Erythroblast (primary cell): ENCODE results near the gene SPATA6.
"Not testable (repeated sequence)": the region's sequence is repeated elsewhere in the genome, so short reads cannot be mapped to it uniquely, and the experiment has no call there.

Experiments used
- DNase-seq, 2 experiments: peaks; one replicate each; lab custom pipeline; 2025; lab: John Stamatoyannopoulos, UW
- GATA1 ChIP-seq: IDR thresholded peaks from 2 replicates; pipeline ENCODE4 v1.6.1; 2011; ENCODE audit warnings: low read depth, mild to moderate bottlenecking, control low read depth, low read length, moderate library complexity
- POLR2A ChIP-seq: IDR thresholded peaks from 2 replicates; pipeline ENCODE4 v1.6.1; 2011; ENCODE audit warnings: mild to moderate bottlenecking, low read length

Gene SPATA6

DNA sequence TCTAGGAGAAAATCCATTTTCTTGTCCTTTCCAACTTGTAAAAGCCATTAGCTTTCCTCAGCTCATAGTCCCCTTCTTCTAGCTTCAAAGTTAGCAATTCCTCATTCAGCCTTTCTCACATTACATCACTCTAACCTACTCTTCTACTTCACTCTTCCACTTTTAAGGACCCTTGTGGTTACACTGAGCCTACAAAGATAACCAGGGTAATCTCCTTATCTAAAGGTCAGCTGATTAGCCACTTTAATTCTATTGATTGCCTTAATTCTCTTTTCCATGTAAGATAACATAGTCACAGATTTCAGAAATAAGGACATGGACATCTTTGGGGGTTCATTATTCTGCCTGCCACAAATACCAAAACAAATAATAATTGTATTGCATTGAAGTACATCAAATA is 8.5 kb upstream of the SPATA6 start:
- DNase-seq = no peak
- TF ChIP-seq POLR2A = no peak
- TF ChIP-seq GATA1 = no peak

DNA sequence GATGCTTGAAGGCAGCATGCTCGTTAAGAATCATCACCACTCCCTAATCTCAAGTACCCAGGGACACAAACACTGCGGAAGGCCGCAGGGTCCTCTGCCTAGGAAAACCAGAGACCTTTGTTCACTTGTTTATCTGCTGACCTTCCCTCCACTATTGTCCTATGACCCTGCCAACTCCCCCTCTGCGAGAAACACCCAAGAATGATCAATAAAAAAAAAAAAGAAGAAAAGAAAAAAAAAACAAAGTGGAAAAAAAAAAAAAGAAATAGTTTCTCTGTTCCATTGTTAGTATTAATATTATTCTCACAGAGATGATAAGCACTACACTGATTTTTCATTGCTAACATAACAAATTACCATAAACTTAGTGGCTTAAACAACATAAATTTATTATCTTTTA is 8.0 kb upstream of the SPATA6 start:
- DNase-seq = not testable (repeated sequence)

DNA sequence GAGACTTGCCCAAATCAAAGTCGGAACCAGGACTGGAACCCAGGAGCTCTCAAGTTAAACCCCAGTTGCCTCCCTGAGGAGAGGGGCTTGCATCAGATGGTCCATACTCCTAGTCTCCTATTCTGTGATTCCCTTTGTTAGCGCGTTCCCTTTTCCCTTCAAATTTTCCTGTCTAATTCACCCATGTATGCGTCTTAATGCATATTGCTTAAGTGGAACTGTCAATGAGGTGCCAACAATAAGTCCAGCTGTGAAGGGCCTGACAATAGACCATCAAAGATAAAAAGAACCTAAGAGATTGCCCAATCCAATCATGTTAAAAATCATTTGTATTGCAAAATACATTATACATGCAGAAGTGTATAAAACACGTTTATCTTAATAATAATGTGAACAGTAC is 634 bp upstream of the SPATA6 start:
- TF ChIP-seq GATA1 (no peak), POLR2A (no peak)
- no peak for DNase-seq

DNA sequence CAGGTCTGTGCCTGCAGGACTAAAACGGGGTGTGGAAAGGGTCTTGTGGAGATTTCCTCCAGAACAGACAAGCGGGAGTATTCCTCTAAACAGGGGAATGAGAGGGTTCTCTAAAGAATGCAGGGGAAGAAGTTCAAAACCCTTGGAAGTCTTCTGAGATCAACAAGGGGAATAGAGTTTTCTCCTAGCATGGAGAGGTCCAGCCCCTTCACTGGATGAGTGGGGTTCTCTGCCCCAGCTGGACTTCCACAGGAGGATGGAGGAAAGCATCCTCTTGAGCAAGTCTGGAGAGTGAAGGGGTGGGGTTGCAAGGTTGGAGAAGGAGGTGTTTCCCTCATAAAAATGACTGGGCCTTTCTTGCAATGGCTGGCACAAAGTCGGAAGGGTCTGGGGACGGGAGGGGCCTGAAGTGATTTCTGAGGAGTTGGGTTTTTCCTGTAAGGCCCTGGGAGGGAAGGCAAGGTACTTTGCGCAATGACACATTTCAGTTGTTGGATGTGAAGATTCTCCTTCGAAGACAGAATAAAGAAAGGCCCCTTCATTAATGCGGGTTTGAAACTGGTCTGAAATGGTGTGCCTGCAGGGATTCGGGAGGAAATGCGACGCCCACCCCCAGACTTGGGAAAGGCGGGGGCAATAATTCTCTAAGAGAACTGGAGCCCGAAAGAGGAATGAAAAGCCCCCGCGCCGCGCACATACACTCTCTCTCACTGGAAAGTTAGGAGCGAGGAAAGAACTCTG is 884 bp downstream of the SPATA6 start:
- DNase-seq = no peak
- TF ChIP-seq POLR2A = no peak
- no peak for TF ChIP-seq GATA1

DNA sequence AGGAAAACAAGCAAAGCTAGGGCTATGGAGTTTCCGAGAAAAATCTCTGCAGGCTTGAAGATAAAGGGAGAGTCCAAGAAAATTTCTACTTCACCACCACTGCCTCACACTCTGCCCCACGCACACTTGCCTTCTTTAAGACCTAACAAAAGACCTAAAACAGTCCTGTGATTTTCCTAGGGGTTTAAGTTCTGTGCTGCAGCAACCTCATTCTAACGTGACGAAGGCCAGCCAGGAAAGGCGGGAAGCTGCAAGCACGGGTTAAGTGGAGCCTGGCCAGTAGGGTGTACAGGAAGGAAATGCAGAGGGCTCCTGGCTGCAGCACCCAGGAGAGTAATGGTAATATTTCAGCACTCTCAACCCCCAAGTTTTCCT is 1.5 kb downstream of the SPATA6 start:
- TF ChIP-seq POLR2A (no peak), GATA1 (no peak)
- peak in 1 of 2 experiments; percentile 2 for DNase-seq

DNA sequence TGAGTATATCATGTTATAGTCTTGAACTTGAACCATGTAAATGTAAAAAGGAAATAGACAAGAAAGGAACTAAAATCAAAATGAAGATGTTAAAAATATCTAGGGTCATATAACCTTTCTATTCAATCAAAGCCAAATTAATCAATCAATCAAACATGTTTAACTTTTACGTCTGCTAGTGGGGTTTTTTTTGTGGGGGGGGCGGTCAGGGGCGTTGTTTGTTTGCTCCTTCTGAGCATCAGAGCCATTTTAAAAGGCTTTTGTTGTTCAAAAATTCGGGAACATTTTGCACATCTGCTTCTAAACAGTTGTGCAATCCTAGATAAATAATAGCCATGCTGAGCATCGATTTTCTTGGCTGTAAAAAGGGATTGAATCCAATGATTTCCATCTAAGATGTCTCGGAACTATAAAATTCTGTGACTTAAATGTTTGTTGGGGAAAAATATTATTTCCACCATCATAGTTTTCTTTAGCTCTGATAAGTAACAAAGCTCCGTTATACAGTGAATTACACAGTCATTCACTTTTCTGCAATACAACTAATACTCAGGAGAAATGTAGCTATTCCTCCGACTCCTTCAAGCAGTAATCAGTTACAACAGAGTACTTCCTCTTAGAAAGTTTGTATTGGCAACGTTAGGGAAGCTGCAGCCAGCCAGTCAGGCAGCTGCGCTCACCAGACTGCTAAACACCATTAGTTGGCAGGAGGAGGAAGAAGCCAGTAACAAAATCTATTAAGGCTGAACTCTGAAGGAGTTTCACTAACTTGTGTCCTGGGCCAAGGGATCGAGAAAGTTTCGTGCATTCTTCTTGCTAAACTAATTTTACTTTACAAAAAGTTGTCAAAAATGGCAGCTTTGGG is 2.2 kb downstream of the SPATA6 start:
- DNase-seq = no peak
- TF ChIP-seq POLR2A (no peak), GATA1 (no peak)

DNA sequence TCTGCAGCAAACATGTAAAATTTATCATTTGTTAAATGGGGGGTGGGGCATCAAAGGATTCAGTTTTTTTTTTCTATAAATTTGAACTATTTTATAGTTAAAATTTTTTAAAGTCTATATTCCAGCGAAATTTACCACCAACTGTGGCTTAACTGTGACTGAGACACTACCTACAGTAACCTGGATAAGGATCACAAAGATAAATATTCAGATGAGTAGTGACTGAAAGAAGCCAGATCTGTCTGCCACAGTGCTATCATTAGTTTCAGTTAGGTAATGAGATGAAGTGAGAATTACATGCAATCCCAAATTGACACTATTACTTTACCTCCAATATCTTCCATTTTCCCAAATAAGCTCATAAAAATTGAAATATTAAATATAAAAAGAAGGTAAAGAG is 5.4 kb downstream of the SPATA6 start:
- no peak for DNase-seq
- TF ChIP-seq POLR2A = no peak

DNA sequence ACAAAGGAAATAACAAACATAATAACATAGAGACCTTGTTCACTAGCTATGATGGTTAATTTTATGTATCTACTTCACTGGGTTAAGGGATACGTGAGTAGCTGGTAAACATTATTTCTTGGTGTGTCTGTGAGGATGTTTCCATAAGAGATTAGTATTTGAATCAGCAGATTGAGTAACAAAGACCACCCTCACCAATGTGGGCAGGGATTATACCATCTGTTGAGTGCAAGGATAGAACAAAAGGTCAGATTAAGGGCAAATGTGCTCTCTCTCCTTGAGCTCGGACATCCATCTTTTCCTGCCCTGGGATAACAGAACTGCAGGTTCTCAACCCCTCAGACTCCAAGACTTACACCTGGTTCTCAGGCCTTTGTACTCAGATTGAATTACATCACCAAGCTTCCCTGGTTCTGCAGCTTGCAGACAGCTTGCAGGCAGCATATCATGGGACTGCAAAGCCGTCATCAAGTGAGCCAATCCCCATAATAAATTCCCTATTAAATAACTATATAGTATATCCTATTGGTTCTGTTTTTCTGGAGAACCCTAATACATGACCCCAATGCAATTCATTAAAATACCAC is 9.2 kb downstream of the SPATA6 start:
- TF ChIP-seq POLR2A = no peak
- TF ChIP-seq GATA1 = no peak
- no peak for DNase-seq

DNA sequence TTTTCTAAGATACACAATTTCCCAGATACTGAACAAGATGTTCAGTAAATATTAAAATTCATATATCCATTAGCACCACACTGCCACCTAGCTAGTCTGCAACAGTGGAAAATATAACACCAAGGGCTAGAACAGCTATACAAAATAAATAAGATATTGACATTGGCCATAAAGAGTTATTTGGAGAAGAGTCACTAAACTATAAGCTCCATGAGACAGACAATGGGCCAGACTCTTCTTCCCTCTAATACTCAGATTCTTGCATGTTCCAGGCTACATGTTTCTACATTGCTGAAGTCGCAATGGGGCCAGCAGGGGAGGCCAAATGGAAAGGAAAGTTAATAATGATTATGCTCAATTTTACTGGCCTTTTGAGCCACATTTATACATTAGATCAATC is 21.5 kb downstream of the SPATA6 start:
- TF ChIP-seq GATA1 (no peak), POLR2A (no peak)
- no peak for DNase-seq

DNA sequence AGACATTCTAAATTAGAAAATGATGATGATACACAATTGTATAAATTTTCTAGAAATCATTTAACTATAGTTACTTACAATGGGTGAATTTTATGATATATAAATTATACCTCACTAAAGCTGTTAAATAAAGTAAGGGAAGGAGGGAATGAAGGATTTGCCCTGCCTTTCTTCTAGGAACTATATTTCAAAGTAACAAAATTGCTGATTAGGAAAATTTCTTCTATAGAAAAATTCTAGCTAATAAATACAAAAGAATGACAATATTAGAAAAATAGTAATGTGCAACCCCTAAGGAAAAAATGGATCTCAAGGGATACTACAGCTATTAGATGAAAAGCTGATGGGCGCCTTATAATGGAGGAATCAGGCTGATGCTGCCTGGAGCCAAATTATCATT is 23.1 kb downstream of the SPATA6 start:
- no peak for TF ChIP-seq POLR2A
- TF ChIP-seq GATA1 = no peak

DNA sequence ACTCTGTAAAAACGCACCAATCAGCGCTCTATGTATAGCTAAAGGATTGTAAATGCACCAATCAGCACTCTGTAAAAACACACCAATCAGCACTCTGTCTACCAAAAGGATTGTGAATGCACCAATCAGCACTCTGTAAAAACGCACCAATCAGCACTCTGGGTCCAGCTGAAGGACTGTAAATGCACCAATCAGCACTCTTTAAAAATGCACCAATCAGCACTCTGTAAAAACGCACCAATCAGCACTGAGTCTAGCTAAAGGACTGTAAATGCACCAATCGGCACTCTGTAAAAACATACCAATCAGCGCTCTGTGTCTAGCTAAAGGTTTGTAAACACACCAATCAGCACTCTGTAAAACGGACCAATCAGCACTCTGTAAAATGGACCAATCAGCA is 27.8 kb downstream of the SPATA6 start:
- not testable (repeated sequence) for DNase-seq

More for the DNA sequence above, 23.1 kb downstream of the SPATA6 start:
- no peak for DNase-seq

DNA sequence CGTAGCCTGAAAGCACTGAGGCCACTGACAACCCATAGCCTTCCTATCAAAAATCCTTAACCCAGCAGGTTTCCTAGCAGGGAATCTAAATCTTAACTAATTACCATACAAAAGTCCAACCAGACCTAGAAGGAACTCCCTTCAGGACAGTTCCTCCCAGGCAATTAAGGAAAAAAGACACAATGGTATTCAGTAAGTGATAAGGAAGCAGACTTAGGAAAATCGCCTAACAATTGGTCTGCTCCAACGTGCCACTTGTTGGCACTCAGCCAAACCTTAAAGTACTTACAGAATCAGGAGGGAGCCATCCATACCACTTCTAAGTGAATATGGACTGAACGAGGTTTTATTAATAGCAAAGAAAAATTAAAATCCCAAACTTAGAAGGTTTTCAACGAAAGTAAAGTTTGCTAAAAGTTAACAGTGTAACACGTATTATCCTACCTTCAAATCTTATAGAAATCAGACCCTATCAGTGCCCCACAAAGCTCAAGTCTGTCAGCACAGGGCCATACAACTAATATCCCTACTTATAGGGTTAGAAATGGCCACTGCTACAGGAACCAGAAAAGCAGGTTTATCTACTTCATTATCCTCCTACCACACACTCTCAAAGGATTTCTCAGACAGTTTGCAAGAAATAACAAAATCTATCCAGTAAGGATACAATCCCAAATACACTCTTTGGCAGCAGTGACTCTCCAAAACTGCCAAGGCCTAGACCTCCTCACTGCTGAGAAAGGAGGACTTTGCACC is 29.0 kb downstream of the SPATA6 start:
- TF ChIP-seq GATA1 = no peak
- TF ChIP-seq POLR2A = no peak
- DNase-seq = no peak

DNA sequence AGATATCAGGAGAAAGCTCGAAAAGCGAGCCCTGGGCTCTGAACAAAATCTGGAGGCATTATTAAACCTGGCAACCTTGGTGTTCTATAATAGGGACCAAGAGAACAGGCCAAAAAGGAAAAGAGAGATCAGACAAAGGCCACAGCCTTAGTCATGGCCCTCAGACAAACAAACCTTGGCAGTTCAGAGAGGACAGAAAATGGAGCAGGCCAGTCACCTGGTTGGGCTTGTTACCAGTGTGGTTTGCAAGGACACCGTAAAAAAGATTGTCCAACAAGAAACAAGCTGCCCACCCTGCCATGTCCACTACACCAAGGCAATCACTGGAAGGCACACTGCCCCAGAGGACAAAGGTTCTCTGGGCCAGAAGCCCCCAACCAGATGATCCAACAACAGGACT is 31.2 kb downstream of the SPATA6 start:
- not testable (repeated sequence) for DNase-seq

DNA sequence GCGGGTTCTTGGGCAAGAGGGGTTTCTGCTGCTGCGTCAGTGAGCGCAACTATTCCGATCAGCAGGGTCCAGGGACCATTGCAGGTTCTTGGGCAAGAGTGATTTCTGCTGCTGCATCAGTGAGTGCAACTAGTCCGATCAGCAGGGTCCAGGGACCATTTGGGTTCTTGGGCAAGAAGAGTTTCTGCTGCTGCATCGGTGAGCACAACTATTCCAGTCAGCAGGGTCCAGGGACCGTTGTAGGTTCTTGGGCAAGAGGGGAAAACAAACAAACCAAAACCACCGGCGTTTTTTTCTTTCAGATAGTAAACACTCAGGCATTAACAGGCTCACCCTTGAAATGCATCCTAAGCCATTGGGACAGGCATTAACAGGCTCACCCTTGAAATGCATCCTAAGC is 32.6 kb downstream of the SPATA6 start:
- TF ChIP-seq GATA1 = no peak
- no peak for TF ChIP-seq POLR2A
- DNase-seq = no peak

DNA sequence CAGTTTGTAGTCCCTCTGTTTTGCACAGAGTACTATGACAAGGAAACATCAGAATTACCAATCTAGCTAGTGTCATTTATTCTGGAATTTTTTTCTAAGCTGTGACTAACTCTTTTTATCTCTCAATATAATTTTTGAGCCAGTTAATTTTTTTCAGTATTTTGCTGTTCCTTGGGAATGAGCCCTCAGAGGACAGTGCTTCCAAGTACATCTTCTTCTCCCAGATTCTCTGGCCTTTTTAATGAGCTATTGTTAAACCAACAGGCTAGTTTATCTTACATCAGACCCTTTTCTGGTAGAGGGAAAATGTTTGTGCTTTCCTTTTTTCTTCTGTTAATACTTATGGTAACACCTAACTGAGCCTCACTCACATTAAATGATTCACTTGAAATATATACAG is 34.6 kb downstream of the SPATA6 start:
- DNase-seq = not testable (repeated sequence)

DNA sequence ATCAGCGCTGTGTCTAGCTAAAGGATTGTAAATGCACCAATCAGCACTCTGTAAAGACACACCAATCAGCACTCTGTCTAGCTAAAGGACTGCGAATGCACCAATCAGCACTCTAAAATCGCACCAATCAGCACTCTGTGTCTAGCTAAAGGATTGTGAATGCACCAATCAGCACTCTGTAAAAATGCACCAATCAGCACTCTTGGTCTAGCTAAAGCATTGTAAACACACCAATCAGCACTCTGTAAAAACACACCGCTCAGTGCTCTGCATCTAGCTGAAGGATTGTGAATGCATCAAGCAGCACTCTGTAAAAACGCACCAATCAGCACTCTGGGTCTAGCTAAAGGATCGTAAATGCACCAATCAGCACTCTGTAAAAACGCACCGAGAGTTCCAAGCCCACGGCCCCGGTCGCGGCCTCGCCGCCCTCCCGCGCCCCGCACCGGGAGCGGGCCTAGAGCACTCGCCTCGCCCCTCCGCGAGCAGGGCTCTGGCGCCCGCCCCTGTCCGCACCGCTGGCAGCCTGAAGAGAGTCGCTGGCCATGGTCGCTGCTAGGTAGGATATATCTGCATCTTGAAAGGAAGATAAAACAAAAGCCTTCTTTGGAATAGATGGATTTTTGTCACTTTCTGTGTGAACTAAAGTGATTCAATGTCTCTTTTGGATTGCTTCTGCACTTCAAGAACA is 36.5 kb downstream of the SPATA6 start:
- not testable (repeated sequence) for DNase-seq
